Measurements from ENCODE around the gene NCCRP1. TPM values are rescaled to one million over a fixed set of nuclear protein-coding genes. Genes with fewer than 3 reads are reported as not detected.

Gene NCCRP1
- total RNA-seq, 2 donors from 2014 or later, result 0.27 TPM; not detected in 1

- Histone ChIP-seq H3K27ac (no peak overlapping the region), H3K27me3 (replicated peaks; ENCODE audit: insufficient read depth) (no peaks in the 10 kb centered on the region), H3K9me3 (no peaks in the 10 kb centered on the region), H3K4me3 (no peak overlapping the region), H3K4me1 (ENCODE audit: control insufficient read depth in 1 of 2, low read depth in 2 of 2) (peaks cover 0 to 6% of the 10 kb centered on the region in 2 donors), H3K36me3 (no peaks in the 10 kb centered on the region)
- no peak for ATAC-seq (ENCODE audit: insufficient number of reproducible peaks, low FRiP score, low read depth)
- TF ChIP-seq, protein P1, sequence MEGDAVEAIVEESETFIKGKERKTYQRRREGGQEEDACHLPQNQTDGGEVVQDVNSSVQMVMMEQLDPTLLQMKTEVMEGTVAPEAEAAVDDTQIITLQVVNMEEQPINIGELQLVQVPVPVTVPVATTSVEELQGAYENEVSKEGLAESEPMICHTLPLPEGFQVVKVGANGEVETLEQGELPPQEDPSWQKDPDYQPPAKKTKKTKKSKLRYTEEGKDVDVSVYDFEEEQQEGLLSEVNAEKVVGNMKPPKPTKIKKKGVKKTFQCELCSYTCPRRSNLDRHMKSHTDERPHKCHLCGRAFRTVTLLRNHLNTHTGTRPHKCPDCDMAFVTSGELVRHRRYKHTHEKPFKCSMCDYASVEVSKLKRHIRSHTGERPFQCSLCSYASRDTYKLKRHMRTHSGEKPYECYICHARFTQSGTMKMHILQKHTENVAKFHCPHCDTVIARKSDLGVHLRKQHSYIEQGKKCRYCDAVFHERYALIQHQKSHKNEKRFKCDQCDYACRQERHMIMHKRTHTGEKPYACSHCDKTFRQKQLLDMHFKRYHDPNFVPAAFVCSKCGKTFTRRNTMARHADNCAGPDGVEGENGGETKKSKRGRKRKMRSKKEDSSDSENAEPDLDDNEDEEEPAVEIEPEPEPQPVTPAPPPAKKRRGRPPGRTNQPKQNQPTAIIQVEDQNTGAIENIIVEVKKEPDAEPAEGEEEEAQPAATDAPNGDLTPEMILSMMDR (IDR thresholded peaks at IDR 0.05), result no peak
- no peak for DNase-seq (ENCODE audit: low spot score)
Observed at GRCh38 chr19:39150807-39151600, 45.8 kb upstream of the NCCRP1 start.

- DNase-seq (ENCODE audit: low spot score) (no peak), ATAC-seq (ENCODE audit: insufficient number of reproducible peaks, low FRiP score, low read depth) (no peak)
- Histone ChIP-seq H3K9me3 (no peaks in the 10 kb centered on the region), H3K36me3 (no peaks in the 10 kb centered on the region), H3K27ac (no peak overlapping the region), H3K4me3 (no peak overlapping the region), H3K4me1 (ENCODE audit: control insufficient read depth in 1 of 2, low read depth in 2 of 2) (peaks cover 7 to 10% of the 10 kb centered on the region in 2 donors), H3K27me3 (replicated peaks; ENCODE audit: insufficient read depth) (no peaks in the 10 kb centered on the region)
- TF ChIP-seq, protein P1 (IDR thresholded peaks at IDR 0.05), result no peak
Observed at GRCh38 chr19:39152066-39152465, 44.7 kb upstream of the NCCRP1 start.

- ATAC-seq (ENCODE audit: insufficient number of reproducible peaks, low FRiP score, low read depth), result no peak
- no peaks in the 10 kb centered on the region for H3K36me3 ChIP-seq
Observed at GRCh38 chr19:39154100-39154628, 42.6 kb upstream of the NCCRP1 start.

GRCh38 chr19:39154629-39155100 is 42.1 kb upstream of the NCCRP1 start:
- H3K4me3 ChIP-seq, result no peak overlapping the region
- H3K27me3 ChIP-seq (replicated peaks; ENCODE audit: insufficient read depth), result no peaks in the 10 kb centered on the region
- H3K27ac ChIP-seq, result no peak overlapping the region
- DNase-seq (ENCODE audit: low spot score) (no peak), ATAC-seq (ENCODE audit: insufficient number of reproducible peaks, low FRiP score, low read depth) (no peak)
- H3K4me1 ChIP-seq (ENCODE audit: control insufficient read depth in 1 of 2, low read depth in 2 of 2), result peaks cover 14 to 29% of the 10 kb centered on the region in 2 donors
- TF ChIP-seq, protein P1 (IDR thresholded peaks at IDR 0.05), result no peak
- no peaks in the 10 kb centered on the region for H3K36me3 ChIP-seq
- no peaks in the 10 kb centered on the region for H3K9me3 ChIP-seq

More at GRCh38 chr19:39154100-39154628, 42.6 kb upstream of the NCCRP1 start:
- TF ChIP-seq, protein P1 (IDR thresholded peaks at IDR 0.05), result no peak
- H3K27ac ChIP-seq, result no peak overlapping the region
- no peaks in the 10 kb centered on the region for H3K27me3 ChIP-seq (replicated peaks; ENCODE audit: insufficient read depth)
- H3K4me1 ChIP-seq (ENCODE audit: control insufficient read depth in 1 of 2, low read depth in 2 of 2), result peaks cover 14 to 27% of the 10 kb centered on the region in 2 donors
- DNase-seq (ENCODE audit: low spot score), result no peak
- no peak overlapping the region for H3K4me3 ChIP-seq
- no peaks in the 10 kb centered on the region for H3K9me3 ChIP-seq

DNA sequence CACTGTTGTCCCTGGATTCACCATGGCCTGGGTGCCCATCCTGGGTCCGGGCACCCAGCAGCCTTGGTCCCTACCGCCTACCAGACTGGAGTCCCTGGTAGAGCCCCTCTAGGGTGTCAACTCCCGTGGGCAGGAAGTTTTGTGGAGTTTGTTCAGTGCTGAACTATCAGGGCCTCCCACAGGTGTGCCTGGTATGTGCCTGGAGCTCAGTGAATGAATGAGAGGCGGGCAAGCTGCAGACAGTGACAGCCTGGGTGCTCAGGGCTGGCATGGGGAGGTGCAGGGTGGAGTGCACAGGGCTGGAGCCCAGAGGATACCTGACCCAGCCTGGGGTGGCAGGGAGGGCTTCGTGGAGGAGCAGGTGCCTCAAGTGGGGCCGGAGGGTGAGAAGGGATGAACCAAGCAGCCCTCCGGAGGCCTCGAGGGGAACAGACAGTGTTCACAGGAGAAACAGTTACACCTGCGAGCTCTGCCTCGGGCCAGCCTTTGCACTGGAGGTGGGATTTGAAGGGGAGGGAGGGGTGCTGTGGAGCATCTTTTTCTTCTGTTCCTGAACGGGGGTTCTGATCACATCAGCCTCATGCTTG is 41.6 kb upstream of the NCCRP1 start:
- TF ChIP-seq, protein P1 (IDR thresholded peaks at IDR 0.05), result no peak
- Histone ChIP-seq H3K4me1 (ENCODE audit: control insufficient read depth in 1 of 2, low read depth in 2 of 2) (peaks cover 19 to 34% of the 10 kb centered on the region in 2 donors), H3K27me3 (replicated peaks; ENCODE audit: insufficient read depth) (no peaks in the 10 kb centered on the region), H3K9me3 (no peaks in the 10 kb centered on the region), H3K27ac (no peak overlapping the region), H3K4me3 (no peak overlapping the region), H3K36me3 (no peaks in the 10 kb centered on the region)
- no peak for ATAC-seq (ENCODE audit: insufficient number of reproducible peaks, low FRiP score, low read depth)
- DNase-seq (ENCODE audit: low spot score), result no peak

All from thoracic aorta (tissue), 2 donors.